Gastrocnemius medialis (tissue), 4 donors: ENCODE results near the gene TMED10.

ENCODE experiments used
- CTCF ChIP-seq, 5 experiments: fragments of 450-650 bp in 3 of 5; fragments of 200-600 bp in 2 of 5; sonication (generic) in 2 of 5; IDR thresholded peaks in 4 of 5; conservative IDR thresholded peaks in 1 of 5; 1 replicate in 4 of 5; 2 replicates in 1 of 5; pipeline ENCODE4 v1.5.1; 2016 to 2019; ENCODE audit warnings: antibody characterized with exemption in 5 of 5, mild to moderate bottlenecking in 3 of 5, moderate library complexity in 3 of 5
- POLR2A ChIP-seq, 2 donors: fragments of 450-650 bp; IDR thresholded peaks; one replicate each; pipeline ENCODE4 v1.6.1; 2017; ENCODE audit warnings: antibody characterized with exemption in 2 of 2, mild to moderate bottlenecking in 2 of 2, moderate library complexity in 2 of 2

- TF ChIP-seq CTCF (IDR thresholded peaks at IDR 0.05 in 4 of 5, conservative IDR thresholded peaks at IDR 0.05 in 1 of 5) (no peak), POLR2A (IDR thresholded peaks at IDR 0.05) (no peak)
Measured at GRCh38 chr14:75197338-75197737, 20.9 kb upstream of the TMED10 start.
